VCaP (cell line): ENCODE results near the gene ABI3BP.

Experiments used
- H3K27ac ChIP-seq: fragments of 450-650 bp; 2 replicates; pipeline ENCODE4 v1.5.1; 2017
- TF ChIP-seq, protein P1 (sequence below): fragments of 450-650 bp; conservative IDR thresholded peaks from 2 replicates; pipeline ENCODE4 v1.5.1; 2017; ENCODE audit warnings: mild to moderate bottlenecking, moderate library complexity

The ABI3BP gene, protein sequence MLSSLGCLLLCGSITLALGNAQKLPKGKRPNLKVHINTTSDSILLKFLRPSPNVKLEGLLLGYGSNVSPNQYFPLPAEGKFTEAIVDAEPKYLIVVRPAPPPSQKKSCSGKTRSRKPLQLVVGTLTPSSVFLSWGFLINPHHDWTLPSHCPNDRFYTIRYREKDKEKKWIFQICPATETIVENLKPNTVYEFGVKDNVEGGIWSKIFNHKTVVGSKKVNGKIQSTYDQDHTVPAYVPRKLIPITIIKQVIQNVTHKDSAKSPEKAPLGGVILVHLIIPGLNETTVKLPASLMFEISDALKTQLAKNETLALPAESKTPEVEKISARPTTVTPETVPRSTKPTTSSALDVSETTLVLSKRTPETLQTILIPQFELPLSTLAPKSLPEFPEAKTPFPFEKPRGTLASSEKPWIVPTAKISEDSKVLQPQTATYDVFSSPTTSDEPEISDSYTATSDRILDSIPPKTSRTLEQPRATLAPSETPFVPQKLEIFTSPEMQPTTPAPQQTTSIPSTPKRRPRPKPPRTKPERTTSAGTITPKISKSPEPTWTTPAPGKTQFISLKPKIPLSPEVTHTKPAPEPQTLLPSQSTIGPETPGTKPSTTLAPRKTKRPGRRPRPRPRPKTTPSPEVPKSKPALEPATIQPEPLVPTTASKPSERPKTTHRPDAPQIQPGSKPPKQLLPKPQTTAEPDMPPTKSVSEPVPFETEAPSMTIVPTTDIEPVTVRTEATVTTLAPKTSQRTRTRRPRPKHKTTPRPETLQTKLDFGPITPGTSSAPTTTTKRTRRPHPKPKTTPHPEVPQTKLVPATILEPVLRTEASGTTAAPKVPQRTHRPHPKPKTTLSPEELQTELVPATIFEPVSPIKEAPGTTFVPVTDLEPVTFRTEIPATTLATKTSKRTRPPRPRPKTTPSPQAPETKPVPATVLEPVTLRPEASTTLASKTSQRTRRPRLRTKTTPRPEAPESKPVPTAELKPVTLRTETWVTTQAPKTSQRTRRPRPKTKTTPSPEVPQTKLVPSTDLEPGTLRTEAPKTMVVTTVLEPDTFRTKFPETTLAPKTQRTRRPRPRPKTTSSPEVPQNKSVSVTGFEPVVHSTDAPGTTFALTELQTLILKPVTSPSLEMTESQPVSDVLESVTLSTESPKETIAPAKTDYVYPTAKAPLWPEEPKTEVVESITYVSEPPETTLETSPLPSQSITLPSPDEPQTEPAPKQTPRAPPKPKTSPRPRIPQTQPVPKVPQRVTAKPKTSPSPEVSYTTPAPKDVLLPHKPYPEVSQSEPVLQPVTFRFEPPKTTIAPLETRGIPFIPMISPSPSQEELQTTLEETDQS (N-terminal part only)

DNA sequence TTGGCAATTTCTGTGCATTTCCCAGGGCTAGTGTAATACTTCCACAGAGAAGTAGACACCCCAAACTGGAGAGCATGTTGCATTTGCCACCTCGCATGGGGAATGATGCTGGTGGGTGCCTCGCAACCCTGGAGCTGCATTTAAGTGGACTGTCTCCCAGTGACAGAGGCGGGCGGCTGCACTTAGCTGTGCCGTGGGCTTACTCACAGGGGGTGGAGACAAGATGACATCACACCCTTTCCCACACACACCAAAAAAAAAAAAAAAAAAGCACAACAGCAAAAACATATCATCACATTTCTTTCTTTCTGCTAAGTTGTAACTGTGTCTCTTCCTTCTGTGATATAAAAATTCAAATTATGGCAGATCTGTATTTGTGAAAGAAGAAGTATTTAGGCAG is at the start of gene ABI3BP:
ABI3BP (minus strand) TSS at position 113 of the 400 bp plus-strand sequence; CDS start at position 76, 37 bp downstream.
- no peak within 1 kb of the TSS for H3K27ac ChIP-seq
- TF ChIP-seq, protein P1, sequence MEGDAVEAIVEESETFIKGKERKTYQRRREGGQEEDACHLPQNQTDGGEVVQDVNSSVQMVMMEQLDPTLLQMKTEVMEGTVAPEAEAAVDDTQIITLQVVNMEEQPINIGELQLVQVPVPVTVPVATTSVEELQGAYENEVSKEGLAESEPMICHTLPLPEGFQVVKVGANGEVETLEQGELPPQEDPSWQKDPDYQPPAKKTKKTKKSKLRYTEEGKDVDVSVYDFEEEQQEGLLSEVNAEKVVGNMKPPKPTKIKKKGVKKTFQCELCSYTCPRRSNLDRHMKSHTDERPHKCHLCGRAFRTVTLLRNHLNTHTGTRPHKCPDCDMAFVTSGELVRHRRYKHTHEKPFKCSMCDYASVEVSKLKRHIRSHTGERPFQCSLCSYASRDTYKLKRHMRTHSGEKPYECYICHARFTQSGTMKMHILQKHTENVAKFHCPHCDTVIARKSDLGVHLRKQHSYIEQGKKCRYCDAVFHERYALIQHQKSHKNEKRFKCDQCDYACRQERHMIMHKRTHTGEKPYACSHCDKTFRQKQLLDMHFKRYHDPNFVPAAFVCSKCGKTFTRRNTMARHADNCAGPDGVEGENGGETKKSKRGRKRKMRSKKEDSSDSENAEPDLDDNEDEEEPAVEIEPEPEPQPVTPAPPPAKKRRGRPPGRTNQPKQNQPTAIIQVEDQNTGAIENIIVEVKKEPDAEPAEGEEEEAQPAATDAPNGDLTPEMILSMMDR = no peak

DNA sequence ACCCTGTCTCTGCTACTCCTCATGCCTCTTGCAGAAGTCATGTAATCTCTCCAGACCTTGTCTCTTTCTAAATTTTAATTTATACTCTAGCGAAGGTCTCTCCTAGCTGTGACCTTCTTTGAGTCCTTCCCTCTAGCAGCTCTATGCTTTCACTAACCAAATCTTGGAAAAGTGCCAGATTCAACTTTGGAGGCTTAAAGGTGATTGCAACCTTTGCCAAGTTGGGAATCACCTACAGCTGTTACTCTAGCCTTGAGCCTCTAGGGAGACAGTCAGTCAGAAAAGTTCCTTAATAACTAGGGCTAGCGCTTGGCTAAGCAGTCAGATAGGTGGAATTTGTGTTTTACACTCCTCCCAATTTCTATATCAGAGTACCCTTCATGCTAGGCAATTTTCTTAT is 46.1 kb upstream of the ABI3BP start:
- H3K27ac ChIP-seq = no peak overlapping the region
- TF ChIP-seq, protein P1 = no peak

DNA sequence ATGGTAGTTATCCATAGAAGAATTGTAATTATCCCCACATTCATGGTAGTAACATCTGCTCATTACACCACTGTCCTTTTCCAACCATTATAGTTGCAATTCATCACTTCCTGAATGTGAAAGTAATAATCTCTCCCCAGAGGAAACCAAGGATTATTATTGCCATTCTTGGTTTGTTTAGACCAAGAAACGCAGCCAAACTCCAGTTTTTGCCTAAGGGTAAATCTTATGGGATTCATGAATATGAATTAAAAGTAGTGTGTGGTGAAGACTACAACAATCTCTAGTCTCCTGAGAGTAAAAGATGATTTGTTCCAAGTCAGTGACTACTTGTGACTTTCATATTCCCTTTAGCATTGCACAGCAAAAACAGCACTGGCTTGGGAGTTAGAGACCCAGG is 45.7 kb upstream of the ABI3BP start:
- H3K27ac ChIP-seq = no peak overlapping the region
- TF ChIP-seq, protein P1 = no peak

DNA sequence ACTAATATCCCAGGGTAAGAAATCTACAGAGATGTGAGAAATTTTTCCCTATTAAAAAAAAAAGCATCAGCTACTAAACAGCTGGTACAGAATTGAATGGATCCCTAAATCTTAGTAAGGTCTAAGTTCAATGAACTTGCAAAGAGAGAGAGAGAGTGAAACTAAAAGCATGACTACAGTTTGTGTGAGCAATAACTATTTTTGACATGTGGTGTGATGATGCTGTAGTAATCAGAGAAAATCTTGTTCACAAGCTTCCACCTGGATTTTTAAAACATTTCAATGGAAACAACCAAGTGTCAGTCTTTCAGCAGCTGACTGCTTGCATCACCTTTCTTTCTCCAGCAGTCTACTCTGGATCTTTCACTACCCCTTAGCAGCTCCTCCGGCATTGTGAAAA is 45.2 kb upstream of the ABI3BP start:
- no peak overlapping the region for H3K27ac ChIP-seq
- TF ChIP-seq, protein P1 = no peak

DNA sequence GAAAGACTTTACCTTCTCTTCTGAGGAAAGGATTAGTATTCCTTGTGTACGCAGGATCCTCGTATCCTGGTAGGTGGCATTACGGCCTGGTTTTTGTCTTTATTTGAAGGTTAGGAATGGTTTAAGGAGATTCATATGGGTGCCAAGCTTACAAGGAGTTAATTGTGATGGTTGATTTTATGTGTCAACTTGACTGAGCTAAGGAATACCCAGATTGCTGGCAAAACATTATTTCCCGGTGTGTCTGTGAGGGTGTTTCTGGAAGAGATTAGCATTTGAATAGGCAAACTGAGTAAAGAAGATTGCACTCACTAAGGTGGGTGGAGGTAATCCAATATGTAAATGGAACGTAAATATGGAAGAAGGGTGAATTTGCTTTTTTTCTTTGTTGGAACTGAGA is 44.4 kb upstream of the ABI3BP start:
- TF ChIP-seq, protein P1 = no peak
- H3K27ac ChIP-seq = no peak overlapping the region

DNA sequence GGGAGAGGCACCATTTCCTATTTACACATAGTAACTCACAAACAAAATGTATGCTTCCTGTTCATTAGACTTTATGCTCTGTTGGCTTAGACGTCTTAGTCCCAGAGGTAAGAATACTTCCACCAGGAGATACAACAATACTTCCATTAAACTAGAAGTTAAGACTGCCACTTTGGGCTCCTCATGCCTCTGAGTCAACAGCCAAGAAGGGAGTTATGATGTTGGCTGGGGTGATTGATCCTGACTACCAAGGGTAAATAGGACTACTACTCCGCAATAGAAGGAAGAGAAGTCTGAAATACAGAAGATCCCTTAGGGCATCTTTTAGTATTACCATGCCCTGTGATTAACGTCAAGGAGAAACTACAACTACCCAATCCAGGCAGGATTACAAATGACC is 43.5 kb upstream of the ABI3BP start:
- H3K27ac ChIP-seq = no peak overlapping the region

More for the DNA sequence above, 43.5 kb upstream of the ABI3BP start:
- TF ChIP-seq, protein P1 = no peak
